Glutamatergic neuron (in vitro differentiated cells): ENCODE measurements around the gene ADGRG3. TPM values are rescaled to one million over a fixed set of nuclear protein-coding genes. Genes with fewer than 3 reads are reported as not detected.

ENCODE experiments used
- DNase-seq: peaks from one replicate; pipeline ENCODE4 v3.0.0; 2022
- H3K27ac Mint-ChIP-seq: one replicate; pipeline ENCODE4 v1.8.0; 2020; ENCODE audit warnings: mild to moderate bottlenecking, mixed read lengths, inconsistent platforms; ENCODE audit not compliant: unreplicated experiment
- H3K27me3 Mint-ChIP-seq: one replicate; pipeline ENCODE4 v1.8.0; 2020; ENCODE audit warnings: mild to moderate bottlenecking, moderate library complexity, mixed read lengths, inconsistent platforms; ENCODE audit not compliant: unreplicated experiment
- H3K36me3 Mint-ChIP-seq: one replicate; pipeline ENCODE4 v1.8.0; 2020; ENCODE audit warnings: mild to moderate bottlenecking, mixed read lengths, inconsistent platforms; ENCODE audit not compliant: unreplicated experiment
- H3K4me1 Mint-ChIP-seq: one replicate; pipeline ENCODE4 v1.8.0; 2020; ENCODE audit warnings: mild to moderate bottlenecking, low read depth, mixed read lengths, inconsistent platforms; ENCODE audit not compliant: unreplicated experiment
- H3K4me3 Mint-ChIP-seq: one replicate; pipeline ENCODE4 v1.8.0; 2020; ENCODE audit warnings: mild to moderate bottlenecking, mixed read lengths, inconsistent platforms; ENCODE audit not compliant: unreplicated experiment
- H3K9me3 Mint-ChIP-seq: one replicate; pipeline ENCODE4 v1.8.0; 2020; ENCODE audit warnings: mild to moderate bottlenecking, moderate library complexity, mixed read lengths, inconsistent platforms; ENCODE audit not compliant: unreplicated experiment
- total RNA-seq: library from RNA; stranded (reverse); fragmentation: NEBNext Ultra II Directional; extraction: Animal tissue kit (Norgen Biotek cat#: 25700); gene quantifications from one replicate; pipeline ENCODE4 v1.2.1, GENCODE V29; 2021; ENCODE audit not compliant: unreplicated experiment
- TF ChIP-seq, protein P1 (sequence below): fragments of 200-600 bp; sonication (generic); IDR thresholded peaks from one replicate; pipeline ENCODE4 v1.5.0; 2021; ENCODE audit not compliant: partially characterized antibody, unreplicated experiment

The ADGRG3 gene
- total RNA-seq, 1 donor from 2014 or later = not detected

DNA sequence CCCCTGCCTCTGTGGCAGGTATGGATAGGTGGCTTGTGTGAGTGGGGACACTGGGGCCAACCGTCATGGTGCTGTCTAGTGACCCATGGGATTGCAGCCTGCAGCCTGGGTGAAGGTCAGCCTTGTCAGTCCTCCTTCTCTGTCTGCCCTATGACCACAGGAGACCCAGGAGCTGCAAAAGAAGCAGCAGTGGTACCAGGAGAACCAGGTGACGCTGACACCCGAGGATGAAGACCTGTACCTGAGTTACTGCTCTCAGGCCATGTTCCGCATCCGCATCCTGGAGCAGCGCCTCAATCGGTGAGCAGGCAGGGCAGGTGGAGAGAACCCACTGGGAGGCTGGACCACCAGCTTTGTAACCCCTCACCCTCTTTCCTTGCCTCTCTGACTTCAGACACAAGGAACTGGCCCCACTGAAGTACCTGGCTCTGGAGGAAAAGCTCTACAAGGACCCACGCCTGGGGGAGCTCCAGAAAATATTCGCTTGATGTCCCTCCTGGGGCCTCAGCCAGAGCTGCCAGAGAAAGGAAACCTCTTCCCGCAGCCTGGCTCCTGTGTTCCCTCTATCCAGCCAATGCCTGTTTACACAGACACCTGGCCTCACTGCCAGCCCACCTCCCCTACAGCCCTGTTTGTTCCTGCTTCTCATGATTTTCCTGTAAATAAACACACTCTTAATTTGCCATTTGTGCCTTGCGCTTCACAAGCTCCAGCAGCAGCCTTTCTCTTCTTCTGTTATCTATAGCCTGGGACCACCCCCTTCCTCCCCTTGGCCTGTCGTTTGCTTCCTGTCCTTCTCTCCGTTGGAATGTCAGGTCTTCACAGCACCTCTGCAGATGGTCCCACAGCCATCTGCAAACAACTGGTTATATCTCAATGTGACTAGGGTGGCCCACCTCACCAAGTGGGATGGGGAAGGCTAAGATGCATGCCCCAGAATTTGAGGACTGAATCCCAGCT is 62.9 kb downstream of the ADGRG3 start:
- no peak overlapping the region for H3K4me3 Mint-ChIP-seq
- H3K9me3 Mint-ChIP-seq = peaks cover 7% of the 10 kb centered on the region
- H3K27me3 Mint-ChIP-seq = peaks cover 11% of the 10 kb centered on the region
- H3K4me1 Mint-ChIP-seq = peaks cover 1% of the 10 kb centered on the region
- H3K27ac Mint-ChIP-seq = peak overlapping the region; percentile 28
- DNase-seq = no peak
- TF ChIP-seq, protein P1, sequence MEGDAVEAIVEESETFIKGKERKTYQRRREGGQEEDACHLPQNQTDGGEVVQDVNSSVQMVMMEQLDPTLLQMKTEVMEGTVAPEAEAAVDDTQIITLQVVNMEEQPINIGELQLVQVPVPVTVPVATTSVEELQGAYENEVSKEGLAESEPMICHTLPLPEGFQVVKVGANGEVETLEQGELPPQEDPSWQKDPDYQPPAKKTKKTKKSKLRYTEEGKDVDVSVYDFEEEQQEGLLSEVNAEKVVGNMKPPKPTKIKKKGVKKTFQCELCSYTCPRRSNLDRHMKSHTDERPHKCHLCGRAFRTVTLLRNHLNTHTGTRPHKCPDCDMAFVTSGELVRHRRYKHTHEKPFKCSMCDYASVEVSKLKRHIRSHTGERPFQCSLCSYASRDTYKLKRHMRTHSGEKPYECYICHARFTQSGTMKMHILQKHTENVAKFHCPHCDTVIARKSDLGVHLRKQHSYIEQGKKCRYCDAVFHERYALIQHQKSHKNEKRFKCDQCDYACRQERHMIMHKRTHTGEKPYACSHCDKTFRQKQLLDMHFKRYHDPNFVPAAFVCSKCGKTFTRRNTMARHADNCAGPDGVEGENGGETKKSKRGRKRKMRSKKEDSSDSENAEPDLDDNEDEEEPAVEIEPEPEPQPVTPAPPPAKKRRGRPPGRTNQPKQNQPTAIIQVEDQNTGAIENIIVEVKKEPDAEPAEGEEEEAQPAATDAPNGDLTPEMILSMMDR = no peak
- H3K36me3 Mint-ChIP-seq = no peaks in the 10 kb centered on the region

DNA sequence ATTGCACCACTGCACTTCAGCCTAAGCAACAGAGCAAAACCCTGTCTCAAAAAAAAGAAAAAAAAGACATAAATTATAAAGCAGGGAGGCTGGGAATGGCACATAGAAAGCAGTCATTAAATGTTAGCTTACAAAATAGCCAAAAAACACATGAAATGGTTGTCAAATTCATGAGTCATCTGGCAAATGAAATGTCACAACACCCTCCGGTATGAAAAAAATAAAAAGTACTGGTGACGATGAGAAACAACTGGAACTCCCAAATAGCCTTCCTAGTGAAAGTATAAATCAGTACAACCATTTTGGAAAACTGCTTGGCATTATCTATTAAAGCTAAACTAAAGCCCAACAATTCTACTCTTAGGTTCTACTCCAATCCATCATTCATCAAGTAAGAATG is 63.9 kb downstream of the ADGRG3 start:
- TF ChIP-seq, protein P1 = no peak
- Mint-ChIP-seq H3K27ac (no peak overlapping the region), H3K9me3 (peaks cover 7% of the 10 kb centered on the region), H3K4me3 (no peak overlapping the region), H3K4me1 (peaks cover 6% of the 10 kb centered on the region), H3K27me3 (peaks cover 13% of the 10 kb centered on the region), H3K36me3 (no peaks in the 10 kb centered on the region)
- no peak for DNase-seq

- Mint-ChIP-seq H3K27me3 (peaks cover 11% of the 10 kb centered on the region), H3K4me3 (no peak overlapping the region), H3K27ac (no peak overlapping the region), H3K4me1 (peaks cover 12% of the 10 kb centered on the region), H3K36me3 (no peaks in the 10 kb centered on the region), H3K9me3 (peaks cover 7% of the 10 kb centered on the region)
- TF ChIP-seq, protein P1 = no peak
- DNase-seq = no peak
Observed at GRCh38 chr16:57732714-57733113, 64.6 kb downstream of the ADGRG3 start.

- Mint-ChIP-seq H3K4me1 (peaks cover 16% of the 10 kb centered on the region), H3K27me3 (peaks cover 10% of the 10 kb centered on the region), H3K4me3 (peak overlapping the region; percentile 95), H3K27ac (peak overlapping the region; percentile 99), H3K36me3 (no peaks in the 10 kb centered on the region), H3K9me3 (peaks cover 7% of the 10 kb centered on the region)
- no peak for DNase-seq
- TF ChIP-seq, protein P1 = no peak
Observed at GRCh38 chr16:57734308-57734924, 66.3 kb downstream of the ADGRG3 start.
